NK-92 (cell line): Measurements from ENCODE around the gene SH2B3.
A peak's percentile ranks its signal among the peaks of the same experiment; 100 is the strongest.
"Not testable (repeated sequence)": the region's sequence is repeated elsewhere in the genome, so short reads cannot be mapped to it uniquely, and the experiment has no call there.

Experiments
- DNase-seq: peaks from one replicate; lab custom pipeline; 2025; ENCODE audit not compliant: unreplicated experiment; lab: John Stamatoyannopoulos, UW

SH2B3 gene

GRCh38 chr12:111386885-111387284 lies 18.8 kb upstream of the SH2B3 start:
- DNase-seq: no peak

- no peak for DNase-seq
Measured at GRCh38 chr12:111387747-111388323, 17.9 kb upstream of the SH2B3 start.

- DNase-seq: no peak
Measured at GRCh38 chr12:111389635-111390034, 16.1 kb upstream of the SH2B3 start.

- no peak for DNase-seq
Measured at GRCh38 chr12:111390910-111391309, 14.8 kb upstream of the SH2B3 start.

GRCh38 chr12:111393700-111394300 lies 11.9 kb upstream of the SH2B3 start:
- no peak for DNase-seq

- no peak for DNase-seq
Measured at GRCh38 chr12:111394480-111394879, 11.2 kb upstream of the SH2B3 start.

GRCh38 chr12:111395336-111396187 lies 10.2 kb upstream of the SH2B3 start:
- DNase-seq: no peak

- not testable (repeated sequence) for DNase-seq
Measured at GRCh38 chr12:111396271-111396670, 9.5 kb upstream of the SH2B3 start.

- peak; percentile 7 for DNase-seq
Measured at GRCh38 chr12:111396726-111397445, 8.8 kb upstream of the SH2B3 start.

GRCh38 chr12:111398530-111398929 lies 7.2 kb upstream of the SH2B3 start:
- DNase-seq: no peak

- not testable (repeated sequence) for DNase-seq
Measured at GRCh38 chr12:111399741-111400404, 5.8 kb upstream of the SH2B3 start.

GRCh38 chr12:111401167-111401605 lies 4.5 kb upstream of the SH2B3 start:
- no peak for DNase-seq

GRCh38 chr12:111402490-111402824 lies 3.3 kb upstream of the SH2B3 start:
- DNase-seq: not testable (repeated sequence)

- DNase-seq: no peak
Measured at GRCh38 chr12:111404362-111405148, 1.2 kb upstream of the SH2B3 start.

- DNase-seq: peak; percentile 91
Measured at GRCh38 chr12:111405149-111405858, 419 bp upstream of the SH2B3 start.

GRCh38 chr12:111406474-111407376 lies 1.0 kb downstream of the SH2B3 start:
- no peak for DNase-seq

- no peak for DNase-seq
Measured at GRCh38 chr12:111407377-111408115, 1.8 kb downstream of the SH2B3 start.

GRCh38 chr12:111408116-111408440 lies 2.4 kb downstream of the SH2B3 start:
- no peak for DNase-seq
